ENCODE results near the gene TNS3.

DNA sequence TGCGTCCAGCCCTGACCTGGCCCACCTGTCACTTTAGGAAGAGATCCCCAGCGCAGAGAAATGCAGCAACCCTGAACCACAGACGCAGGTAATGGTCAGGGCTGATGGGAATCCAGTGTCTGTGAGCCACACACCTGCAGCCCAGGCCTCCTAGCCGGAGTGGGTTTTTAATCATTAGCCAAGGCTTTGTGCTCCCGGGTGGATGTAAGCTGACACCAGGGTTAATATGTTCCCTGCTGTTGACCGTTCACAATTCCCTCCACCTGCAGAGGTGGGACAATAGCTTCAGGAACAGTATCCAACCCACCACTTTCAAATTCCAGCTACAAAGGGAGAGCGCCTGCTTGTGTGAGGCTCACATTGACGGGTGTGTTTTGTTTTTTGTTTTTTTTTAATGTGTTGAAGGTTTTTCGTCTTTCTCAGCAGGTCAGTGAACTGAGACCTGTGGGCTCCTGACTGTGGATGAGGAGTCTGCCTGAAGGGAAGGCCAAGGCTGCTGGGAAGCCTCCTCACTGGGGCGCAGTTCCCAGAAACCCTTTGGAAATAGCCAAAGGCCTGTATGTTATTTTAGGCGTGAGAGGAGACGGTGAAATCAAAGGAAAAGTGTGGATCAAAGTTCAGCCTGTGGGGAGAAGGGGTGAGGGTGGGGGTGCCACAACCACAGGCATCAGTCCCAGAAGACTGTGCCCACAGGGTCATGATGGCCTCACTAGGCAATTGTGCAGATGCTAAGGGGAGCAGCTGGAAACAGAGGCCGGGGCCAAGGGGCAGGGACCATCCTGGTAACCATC, 111.1 kb downstream of the TNS3 start:
- no peak for TF ChIP-seq CTCF (IDR thresholded peaks at IDR 0.05)
- TF ChIP-seq EZH2 (IDR thresholded peaks at IDR 0.05; ENCODE audit: borderline replicate concordance, insufficient read depth, low read depth, low read length, poor library complexity, severe bottlenecking): no peak

Data from B cell (primary cell).